Measurements from ENCODE around the gene RNF207.

DNA sequence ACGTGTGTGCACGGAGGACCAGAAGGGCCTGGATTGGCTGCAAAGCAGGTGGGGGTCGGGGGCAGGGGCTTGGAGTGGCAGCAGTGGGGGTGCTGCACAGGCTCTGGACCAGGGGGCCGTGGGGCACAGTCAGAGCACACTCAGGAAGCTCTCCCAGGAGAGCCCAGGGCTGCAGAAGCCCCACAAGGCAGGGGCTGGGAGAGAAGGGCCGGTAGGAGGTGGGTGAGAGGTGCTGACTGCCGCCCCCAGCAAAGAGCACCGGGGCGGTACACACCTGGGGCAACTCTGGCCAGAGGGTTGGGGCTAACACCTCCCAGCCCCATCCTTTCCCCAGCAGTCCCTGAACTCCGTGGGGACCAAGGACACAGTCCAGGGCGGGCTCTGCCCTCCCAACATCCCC, 39.7 kb upstream of the RNF207 start:
- TF ChIP-seq, protein P1, sequence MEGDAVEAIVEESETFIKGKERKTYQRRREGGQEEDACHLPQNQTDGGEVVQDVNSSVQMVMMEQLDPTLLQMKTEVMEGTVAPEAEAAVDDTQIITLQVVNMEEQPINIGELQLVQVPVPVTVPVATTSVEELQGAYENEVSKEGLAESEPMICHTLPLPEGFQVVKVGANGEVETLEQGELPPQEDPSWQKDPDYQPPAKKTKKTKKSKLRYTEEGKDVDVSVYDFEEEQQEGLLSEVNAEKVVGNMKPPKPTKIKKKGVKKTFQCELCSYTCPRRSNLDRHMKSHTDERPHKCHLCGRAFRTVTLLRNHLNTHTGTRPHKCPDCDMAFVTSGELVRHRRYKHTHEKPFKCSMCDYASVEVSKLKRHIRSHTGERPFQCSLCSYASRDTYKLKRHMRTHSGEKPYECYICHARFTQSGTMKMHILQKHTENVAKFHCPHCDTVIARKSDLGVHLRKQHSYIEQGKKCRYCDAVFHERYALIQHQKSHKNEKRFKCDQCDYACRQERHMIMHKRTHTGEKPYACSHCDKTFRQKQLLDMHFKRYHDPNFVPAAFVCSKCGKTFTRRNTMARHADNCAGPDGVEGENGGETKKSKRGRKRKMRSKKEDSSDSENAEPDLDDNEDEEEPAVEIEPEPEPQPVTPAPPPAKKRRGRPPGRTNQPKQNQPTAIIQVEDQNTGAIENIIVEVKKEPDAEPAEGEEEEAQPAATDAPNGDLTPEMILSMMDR (IDR thresholded peaks at IDR 0.05): no peak
- TF ChIP-seq POLR2A (IDR thresholded peaks at IDR 0.05): no peak
